IMR-90 (cell line): ENCODE data around the gene ZFAND6. TPM values are rescaled to one million over a fixed set of nuclear protein-coding genes. Genes with fewer than 3 reads are reported as not detected.

Experiments
- ATAC-seq: fragments of 200-7000 bp; cut with Tn5 transposase; 2 replicates; pipeline ENCODE4 v1.9.1; 2020; ENCODE audit warnings: low read depth, mild to moderate bottlenecking, moderate library complexity
- BruUV-seq: library from RNA; stranded (reverse); fragments of 400-500 nt; replicated peaks from 2 replicates; lab custom pipeline; 2021; lab: Mats Ljungman, UMichigan
- CTCF ChIA-PET: fragments of 300-600 bp; formaldehyde crosslinking; extraction: SDS; loops from one replicate; lab custom pipeline; 2021; ENCODE audit warnings: antibody characterized with exemption; lab: Yijun Ruan, JAX
- POLR2A ChIA-PET: fragments of 300-600 bp; sonication (Branson Sonifier 250); formaldehyde crosslinking; loops from one replicate; lab custom pipeline; 2022; ENCODE audit warnings: antibody characterized with exemption; ENCODE audit not compliant: unreplicated experiment; lab: Charles Lee
- DNase-seq: peaks from one replicate; pipeline ENCODE4 v3.0.0; 2013
- H2AFZ ChIP-seq: replicated peaks from 2 replicates; pipeline ENCODE3; 2013; ENCODE audit warnings: low read length, mild to moderate bottlenecking; ENCODE audit not compliant: poor library complexity
- H2AK5ac ChIP-seq: 2 replicates; pipeline ENCODE4 v1.6.1; 2013; ENCODE audit warnings: low read depth, low read length, inconsistent platforms
- H2AK9ac ChIP-seq: replicated peaks from 2 replicates; pipeline ENCODE3; 2013; ENCODE audit warnings: mild to moderate bottlenecking, low read depth, low read length, moderate library complexity; ENCODE audit not compliant: poor library complexity
- H2BK120ac ChIP-seq: 2 replicates; pipeline ENCODE4 v1.6.1; 2013; ENCODE audit warnings: low read depth, low read length, inconsistent platforms
- H2BK15ac ChIP-seq: 3 replicates; pipeline ENCODE4 v1.6.1; 2013; ENCODE audit warnings: low read depth, low read length, inconsistent platforms
- H2BK20ac ChIP-seq: 2 replicates; pipeline ENCODE4 v1.6.1; 2013; ENCODE audit warnings: low read depth, mild to moderate bottlenecking, inconsistent platforms, low read length, moderate library complexity
- H2BK5ac ChIP-seq: 2 replicates; pipeline ENCODE4 v1.6.1; 2013; ENCODE audit warnings: mild to moderate bottlenecking, low read depth, low read length, inconsistent platforms; ENCODE audit not compliant: poor library complexity, severe bottlenecking
- H3K14ac ChIP-seq: replicated peaks from 2 replicates; pipeline ENCODE4 v1.6.1; 2013; ENCODE audit warnings: low read depth, low read length, inconsistent platforms
- H3K18ac ChIP-seq: 2 replicates; pipeline ENCODE4 v1.6.1; 2013; ENCODE audit warnings: low read depth, low read length, control low read depth
- H3K23ac ChIP-seq: 2 replicates; pipeline ENCODE4 v1.6.1; 2013; ENCODE audit warnings: low read depth, low read length, inconsistent platforms
- H3K27ac ChIP-seq: 2 replicates; pipeline ENCODE4 v1.5.1; 2013; ENCODE audit warnings: mild to moderate bottlenecking, control low read depth, low read length; ENCODE audit not compliant: insufficient read depth
- H3K27me3 ChIP-seq: 2 replicates; pipeline ENCODE4 v1.6.1; 2013; ENCODE audit warnings: low read length; ENCODE audit not compliant: control insufficient read depth, insufficient read depth
- H3K36me3 ChIP-seq: 2 replicates; pipeline ENCODE4 v1.6.1; 2013; ENCODE audit warnings: low read length, mixed read lengths; ENCODE audit not compliant: control insufficient read depth, insufficient read depth
- H3K4ac ChIP-seq: 2 replicates; pipeline ENCODE4 v1.6.1; 2013; ENCODE audit warnings: low read depth, low read length, inconsistent platforms
- H3K4me1 ChIP-seq: 2 replicates; pipeline ENCODE4 v1.6.1; 2013; ENCODE audit warnings: low read length, mixed read lengths; ENCODE audit not compliant: control insufficient read depth, insufficient read depth
- H3K4me2 ChIP-seq: 2 replicates; pipeline ENCODE4 v1.6.1; 2013; ENCODE audit warnings: low read depth, mild to moderate bottlenecking, control low read depth, low read length, moderate library complexity
- H3K4me3 ChIP-seq: 2 replicates; pipeline ENCODE4 v1.5.1; 2013; ENCODE audit warnings: low read depth, mild to moderate bottlenecking, control low read depth, low read length, moderate library complexity; ENCODE audit not compliant: insufficient read depth
- H3K56ac ChIP-seq: 2 replicates; pipeline ENCODE4 v1.6.1; 2013; ENCODE audit warnings: low read length, inconsistent platforms; ENCODE audit not compliant: insufficient read depth; ENCODE audit errors: extremely low read depth
- H3K79me1 ChIP-seq, 2 experiments: 2 replicates each; pipeline ENCODE4 v1.6.1; 2013; ENCODE audit warnings: low read length in 2 of 2, inconsistent platforms in 1 of 2, low read depth in 1 of 2
- H3K9ac ChIP-seq: 2 replicates; pipeline ENCODE4 v1.6.1; 2013; ENCODE audit warnings: low read depth, low read length, control low read depth
- H3K9me1 ChIP-seq: 2 replicates; pipeline ENCODE4 v1.6.1; 2013; ENCODE audit warnings: low read length, inconsistent platforms; ENCODE audit not compliant: insufficient read depth
- H3K9me3 ChIP-seq: 2 replicates; pipeline ENCODE4 v1.6.1; 2013; ENCODE audit warnings: low read length; ENCODE audit not compliant: control insufficient read depth, insufficient read depth
- H4K20me1 ChIP-seq: 2 replicates; pipeline ENCODE4 v1.6.1; 2013; ENCODE audit warnings: low read length, inconsistent platforms; ENCODE audit not compliant: insufficient read depth
- H4K5ac ChIP-seq: 2 replicates; pipeline ENCODE4 v1.6.1; 2013; ENCODE audit warnings: mild to moderate bottlenecking, low read depth, low read length, control low read depth
- H4K8ac ChIP-seq, 2 experiments: 2 replicates each; pipeline ENCODE4 v1.6.1; 2013; ENCODE audit warnings: low read depth in 2 of 2, low read length in 2 of 2, control low read depth in 1 of 2, inconsistent platforms in 1 of 2
- H4K91ac ChIP-seq: 2 replicates; pipeline ENCODE4 v1.6.1; 2013; ENCODE audit warnings: low read depth, low read length, inconsistent platforms; ENCODE audit not compliant: insufficient read depth
- BHLHE40 ChIP-seq: fragments of 150-350 bp; IDR thresholded peaks from 2 replicates; pipeline ENCODE4 v1.6.1; 2016; ENCODE audit warnings: mild to moderate bottlenecking, low read depth, low read length
- FOS ChIP-seq: fragments of 150-350 bp; IDR thresholded peaks from 2 replicates; pipeline ENCODE4 v1.6.1; 2016; ENCODE audit warnings: low read depth, low read length
- MAFK ChIP-seq: IDR thresholded peaks from 2 replicates; pipeline ENCODE4 v1.6.1; 2012; ENCODE audit warnings: low read depth, low read length, improper control_type of control experiment
- NFE2L2 ChIP-seq: fragments of 150-350 bp; IDR thresholded peaks from 2 replicates; pipeline ENCODE4 v1.6.1; 2016; ENCODE audit warnings: low read depth, mild to moderate bottlenecking, low read length
- RCOR1 ChIP-seq: IDR thresholded peaks from 2 replicates; pipeline ENCODE4 v1.6.1; 2012; ENCODE audit warnings: mild to moderate bottlenecking, low read length, improper control_type of control experiment; ENCODE audit not compliant: insufficient replicate concordance
- RFX5 ChIP-seq: IDR thresholded peaks from 2 replicates; pipeline ENCODE4 v1.8.0; 2012; ENCODE audit warnings: low read depth, mild to moderate bottlenecking, low read length, moderate library complexity
- SMC3 ChIP-seq: fragments of 150-350 bp; IDR thresholded peaks from 2 replicates; pipeline ENCODE4 v1.6.1; 2016; ENCODE audit warnings: low read depth, mild to moderate bottlenecking, antibody characterized with exemption, low read length, moderate library complexity
- USF2 ChIP-seq: fragments of 150-350 bp; IDR thresholded peaks from 2 replicates; pipeline ENCODE4 v1.6.1; 2017; ENCODE audit warnings: mild to moderate bottlenecking, antibody characterized with exemption, low read length, low read depth
- WGBS, 2 experiments: methylation state at CpG; one replicate each; pipeline versions ENCODE4 v1.1.5 to v1.1.7; 2013; ENCODE audit warnings: missing lambda C conversion rate in 2 of 2; ENCODE audit not compliant: insufficient read length in 1 of 2; ENCODE audit errors: extremely low coverage in 2 of 2; 5-methylcytosine and 5-hydroxymethylcytosine counted together
- dilution Hi-C: fragments of 300-500 bp; cut with HindIII; formaldehyde crosslinking; loops from one replicate; pipeline ENCODE4 v1.14.3; 2018; ENCODE audit warnings: low sequenced_read_pairs; ENCODE audit not compliant: unreplicated experiment
- in situ Hi-C: fragments of 300-500 bp; cut with MboI; formaldehyde crosslinking; loops from 3 replicates; pipeline ENCODE4 v1.14.3; 2019; ENCODE audit warnings: low sequenced_read_pairs, inconsistent platforms, mixed read lengths
- intact Hi-C: fragments of 100-400 bp; cut with micrococcal nuclease; formaldehyde crosslinking; loops from 2 replicates; pipeline ENCODE4 v1.10.0; 2022
- polyA plus RNA-seq, 3 experiments: library from polyadenylated mRNA; depleted of rRNA; stranded (reverse); fragments of >200 nt; gene quantifications; 2 replicates each; pipeline ENCODE4 v1.2.3, GENCODE V29; 2012; ENCODE audit warnings: low replicate concordance in 1 of 3
- total RNA-seq: library from RNA; depleted of rRNA; stranded (reverse); fragments of >200 nt; gene quantifications from 2 replicates; pipeline ENCODE4 v1.2.3, GENCODE V29; 2012
- TF ChIP-seq, protein P1 (sequence below): conservative IDR thresholded peaks from 2 replicates; pipeline ENCODE4 v1.5.1; 2012; ENCODE audit warnings: mild to moderate bottlenecking, low read depth, low read length, improper control_type of control experiment
- TF ChIP-seq, protein P2 (sequence below): fragments of 150-350 bp; IDR thresholded peaks from 2 replicates; pipeline ENCODE4 v1.6.1; 2016; ENCODE audit warnings: low read depth, mild to moderate bottlenecking, low read length, moderate library complexity, borderline replicate concordance

The ZFAND6 gene
- total and polyA plus RNA-seq, 2 of the 4 experiments (the other 2 are of a cell fraction) = 77.5 to 96.4 TPM

- no peak overlapping the region for H2AK5ac ChIP-seq
- dilution Hi-C loops = no loop called here
- H2BK120ac ChIP-seq = no peak overlapping the region
- H2AFZ ChIP-seq = no peak overlapping the region
- no peaks in the 10 kb centered on the region for H3K36me3 ChIP-seq
- H3K4me1 ChIP-seq = peaks cover 1% of the 10 kb centered on the region; the same call in 1 of the 2 replicates
- H3K9me1 ChIP-seq = peaks cover 2% of the 10 kb centered on the region; the same call in 1 of the 2 replicates
- BruUV-seq = no TSS peak
- WGBS, 2 experiments = no CpG with 5 or more reads among the region's 5 CpGs
- no peak overlapping the region for H4K8ac ChIP-seq
- no peak overlapping the region for H3K27ac ChIP-seq
- no peak overlapping the region for H3K14ac ChIP-seq
- H2BK20ac ChIP-seq = no peak overlapping the region
- no peak overlapping the region for H4K5ac ChIP-seq
- H3K27me3 ChIP-seq = no peaks in the 10 kb centered on the region
- intact Hi-C loops = no loop called here
- DNase-seq (no peak), ATAC-seq (peak; percentile 46; the same call in 1 of the 2 replicates)
- H3K23ac ChIP-seq = no peak overlapping the region
- H4K91ac ChIP-seq = no peak overlapping the region
- H3K79me1 ChIP-seq = peaks cover 34 to 75% of the 10 kb centered on the region in 2 experiments
- in situ Hi-C loops = no loop called here
- no peak overlapping the region for H2AK9ac ChIP-seq
- ChIA-PET CTCF (interaction anchor here (0.7 kb wide), 1 partner anchor 31 kb away, joined by 4 read pairs; no protein-coding TSS in a partner anchor), POLR2A (no interaction called here)
- H3K9ac ChIP-seq = no peak overlapping the region
- no peak overlapping the region for H3K4me2 ChIP-seq
- no peak overlapping the region for H2BK5ac ChIP-seq
- no peak overlapping the region for H3K4me3 ChIP-seq
- no peak overlapping the region for H3K56ac ChIP-seq
- TF ChIP-seq FOS = no peak
- no peak for TF ChIP-seq USF2
- TF ChIP-seq, protein P1, sequence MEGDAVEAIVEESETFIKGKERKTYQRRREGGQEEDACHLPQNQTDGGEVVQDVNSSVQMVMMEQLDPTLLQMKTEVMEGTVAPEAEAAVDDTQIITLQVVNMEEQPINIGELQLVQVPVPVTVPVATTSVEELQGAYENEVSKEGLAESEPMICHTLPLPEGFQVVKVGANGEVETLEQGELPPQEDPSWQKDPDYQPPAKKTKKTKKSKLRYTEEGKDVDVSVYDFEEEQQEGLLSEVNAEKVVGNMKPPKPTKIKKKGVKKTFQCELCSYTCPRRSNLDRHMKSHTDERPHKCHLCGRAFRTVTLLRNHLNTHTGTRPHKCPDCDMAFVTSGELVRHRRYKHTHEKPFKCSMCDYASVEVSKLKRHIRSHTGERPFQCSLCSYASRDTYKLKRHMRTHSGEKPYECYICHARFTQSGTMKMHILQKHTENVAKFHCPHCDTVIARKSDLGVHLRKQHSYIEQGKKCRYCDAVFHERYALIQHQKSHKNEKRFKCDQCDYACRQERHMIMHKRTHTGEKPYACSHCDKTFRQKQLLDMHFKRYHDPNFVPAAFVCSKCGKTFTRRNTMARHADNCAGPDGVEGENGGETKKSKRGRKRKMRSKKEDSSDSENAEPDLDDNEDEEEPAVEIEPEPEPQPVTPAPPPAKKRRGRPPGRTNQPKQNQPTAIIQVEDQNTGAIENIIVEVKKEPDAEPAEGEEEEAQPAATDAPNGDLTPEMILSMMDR = no peak
- TF ChIP-seq MAFK = no peak
- no peak for TF ChIP-seq NFE2L2
- no peak for TF ChIP-seq RFX5
- TF ChIP-seq RCOR1 = no peak
- TF ChIP-seq, protein P2, sequence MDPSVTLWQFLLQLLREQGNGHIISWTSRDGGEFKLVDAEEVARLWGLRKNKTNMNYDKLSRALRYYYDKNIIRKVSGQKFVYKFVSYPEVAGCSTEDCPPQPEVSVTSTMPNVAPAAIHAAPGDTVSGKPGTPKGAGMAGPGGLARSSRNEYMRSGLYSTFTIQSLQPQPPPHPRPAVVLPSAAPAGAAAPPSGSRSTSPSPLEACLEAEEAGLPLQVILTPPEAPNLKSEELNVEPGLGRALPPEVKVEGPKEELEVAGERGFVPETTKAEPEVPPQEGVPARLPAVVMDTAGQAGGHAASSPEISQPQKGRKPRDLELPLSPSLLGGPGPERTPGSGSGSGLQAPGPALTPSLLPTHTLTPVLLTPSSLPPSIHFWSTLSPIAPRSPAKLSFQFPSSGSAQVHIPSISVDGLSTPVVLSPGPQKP = no peak
- TF ChIP-seq SMC3 = no peak
- TF ChIP-seq BHLHE40 = no peak
- H4K20me1 ChIP-seq = peaks cover 47% of the 10 kb centered on the region
- no peak overlapping the region for H2BK15ac ChIP-seq
- no peak overlapping the region for H3K4ac ChIP-seq
- H3K18ac ChIP-seq = no peak overlapping the region
- H3K9me3 ChIP-seq = no peaks in the 10 kb centered on the region
These were observed 34.5 kb downstream of the ZFAND6 start for GRCh38 chr15:80093854-80094418.
